ENCODE results near the gene TSPAN31. TPM values are rescaled to one million over a fixed set of nuclear protein-coding genes. Genes with fewer than 3 reads are reported as not detected.

TSPAN31 gene
- total RNA-seq, 1 donor from 2014 or later, result 61.3 TPM

- no peaks in the 10 kb centered on the region for H3F3A ChIP-seq (ENCODE audit: low read depth)
- Mint-ChIP-seq H3K27me3 (ENCODE audit: insufficient read depth, low read depth) (peaks cover 41% of the 10 kb centered on the region), H3K4me3 (peak overlapping the region; percentile 86), H3K4me1 (peaks cover 12% of the 10 kb centered on the region), H3K36me3 (peaks cover 2% of the 10 kb centered on the region), H3K9me3 (peaks cover 7% of the 10 kb centered on the region), H3K27ac (no peak overlapping the region)
- no peak for DNase-seq (ENCODE audit: low spot score)
- H3K79me2 ChIP-seq (ENCODE audit: low read depth), result no peaks in the 10 kb centered on the region
- peak overlapping the region; percentile 94 for H3K4me2 ChIP-seq
- H4K20me1 ChIP-seq (ENCODE audit: low read depth), result peaks cover 24% of the 10 kb centered on the region
- peaks cover 3% of the 10 kb centered on the region for H3K4me1 ChIP-seq
- no peaks in the 10 kb centered on the region for H3K9me3 ChIP-seq (ENCODE audit: low read depth)
- peak overlapping the region; percentile 77 for H3K4me3 ChIP-seq
- no peak overlapping the region for H3K27ac ChIP-seq
- no peaks in the 10 kb centered on the region for H3K36me3 ChIP-seq
- TF ChIP-seq EZH2phosphoT487 (IDR thresholded peaks at IDR 0.05), result no peak
- TF ChIP-seq EZH2 (IDR thresholded peaks at IDR 0.05), result no peak
- TF ChIP-seq CTCF (IDR thresholded peaks at IDR 0.05), result no peak
- H2AFZ ChIP-seq (replicated peaks), result peak overlapping the region; percentile 63
- H3K27me3 ChIP-seq, result peaks cover 82% of the 10 kb centered on the region
- H3K9ac ChIP-seq, result no peak overlapping the region
Measured at GRCh38 chr12:57725851-57726150, 19.0 kb upstream of the TSPAN31 start.

GRCh38 chr12:57726151-57726883, 18.5 kb upstream of the TSPAN31 start:
- Histone ChIP-seq H4K20me1 (ENCODE audit: low read depth) (peaks cover 24% of the 10 kb centered on the region), H3K4me3 (peak overlapping the region; percentile 77), H3K4me2 (peak overlapping the region; percentile 94), H3F3A (ENCODE audit: low read depth) (no peaks in the 10 kb centered on the region), H3K9ac (no peak overlapping the region), H3K36me3 (no peaks in the 10 kb centered on the region), H3K9me3 (ENCODE audit: low read depth) (no peaks in the 10 kb centered on the region), H3K27ac (no peak overlapping the region), H3K27me3 (peaks cover 87% of the 10 kb centered on the region), H2AFZ (replicated peaks) (peak overlapping the region; percentile 94), H3K4me1 (peaks cover 3% of the 10 kb centered on the region), H3K79me2 (ENCODE audit: low read depth) (no peaks in the 10 kb centered on the region)
- Mint-ChIP-seq H3K9me3 (peaks cover 7% of the 10 kb centered on the region), H3K4me1 (peaks cover 12% of the 10 kb centered on the region), H3K27me3 (ENCODE audit: insufficient read depth, low read depth) (peaks cover 46% of the 10 kb centered on the region), H3K36me3 (peaks cover 4% of the 10 kb centered on the region), H3K27ac (no peak overlapping the region), H3K4me3 (peak overlapping the region; percentile 86)
- DNase-seq (ENCODE audit: low spot score), result peak; percentile 93
- TF ChIP-seq CTCF (IDR thresholded peaks at IDR 0.05), result peak; percentile 86
- TF ChIP-seq EZH2 (IDR thresholded peaks at IDR 0.05), result no peak
- peak; percentile 16 for TF ChIP-seq EZH2phosphoT487 (IDR thresholded peaks at IDR 0.05)

- H3K36me3 ChIP-seq, result no peaks in the 10 kb centered on the region
- no peaks in the 10 kb centered on the region for H3K9me3 ChIP-seq (ENCODE audit: low read depth)
- peaks cover 12% of the 10 kb centered on the region for H3K4me1 Mint-ChIP-seq
- H3K4me2 ChIP-seq, result peak overlapping the region; percentile 94
- H3K27ac Mint-ChIP-seq, result no peak overlapping the region
- no peaks in the 10 kb centered on the region for H3F3A ChIP-seq (ENCODE audit: low read depth)
- no peaks in the 10 kb centered on the region for H3K79me2 ChIP-seq (ENCODE audit: low read depth)
- peak; percentile 40 for DNase-seq (ENCODE audit: low spot score)
- H3K4me1 ChIP-seq, result peaks cover 3% of the 10 kb centered on the region
- no peak overlapping the region for H3K4me3 Mint-ChIP-seq
- H3K9ac ChIP-seq, result no peak overlapping the region
- H4K20me1 ChIP-seq (ENCODE audit: low read depth), result peaks cover 24% of the 10 kb centered on the region
- peaks cover 6% of the 10 kb centered on the region for H3K36me3 Mint-ChIP-seq
- H2AFZ ChIP-seq (replicated peaks), result peak overlapping the region; percentile 94
- H3K27me3 ChIP-seq, result peaks cover 95% of the 10 kb centered on the region
- TF ChIP-seq CTCF (IDR thresholded peaks at IDR 0.05) (peak; percentile 7), EZH2phosphoT487 (IDR thresholded peaks at IDR 0.05) (peak; percentile 70), EZH2 (IDR thresholded peaks at IDR 0.05) (peak; percentile 88)
- peaks cover 7% of the 10 kb centered on the region for H3K9me3 Mint-ChIP-seq
- H3K27ac ChIP-seq, result no peak overlapping the region
- peak overlapping the region; percentile 77 for H3K4me3 ChIP-seq
- H3K27me3 Mint-ChIP-seq (ENCODE audit: insufficient read depth, low read depth), result peaks cover 46% of the 10 kb centered on the region
Measured at GRCh38 chr12:57726884-57727757, 17.7 kb upstream of the TSPAN31 start.

All from neural progenitor cell (in vitro differentiated cells).